Sigmoid colon (tissue), 7 donors: ENCODE data around the gene ARID5B. TPM values are rescaled to one million over a fixed set of nuclear protein-coding genes. Genes with fewer than 3 reads are reported as not detected.

ENCODE experiments used
- DNase-seq: peaks from one replicate; pipeline ENCODE4 v3.0.0-alpha.2; 2019
- H3K27ac ChIP-seq, 4 donors: fragments of 200-600 bp; sonication (generic); one replicate each; pipeline ENCODE4 v1.5.1; 2016 to 2019; ENCODE audit warnings: mild to moderate bottlenecking in 1 of 4
- H3K27me3 ChIP-seq, 3 donors: fragments of 200-600 bp; sonication (generic); one replicate each; pipeline ENCODE4 v1.5.1; 2019; ENCODE audit warnings: mild to moderate bottlenecking in 1 of 3
- H3K36me3 ChIP-seq, 4 donors: fragments of 200-600 bp; sonication (generic); one replicate each; pipeline ENCODE4 v1.5.1; 2016 to 2019
- H3K4me1 ChIP-seq, 4 donors: fragments of 200-600 bp; sonication (generic); one replicate each; pipeline ENCODE4 v1.5.1; 2017 to 2019
- H3K4me3 ChIP-seq, 4 donors: fragments of 200-600 bp; sonication (generic); one replicate each; pipeline ENCODE4 v1.5.1; 2017 to 2019; ENCODE audit warnings: mild to moderate bottlenecking in 2 of 4, moderate library complexity in 1 of 4
- H3K9me3 ChIP-seq, 4 donors: fragments of 200-600 bp in 3 of 4; sonication (generic) in 3 of 4; one replicate each; pipeline versions ENCODE4 v1.5.1 to v1.6.1; 2013 to 2019
- CTCF ChIP-seq, 4 experiments: fragments of 450-650 bp in 3 of 4; fragments of 200-600 bp in 1 of 4; IDR thresholded peaks; one replicate each; pipeline ENCODE4 v1.5.1; 2016 to 2019; ENCODE audit warnings: antibody characterized with exemption in 4 of 4, mild to moderate bottlenecking in 3 of 4, moderate library complexity in 2 of 4
- EP300 ChIP-seq, 4 donors: sonication (generic); formaldehyde crosslinking; IDR thresholded peaks; one replicate each; pipeline ENCODE4 v1.6.1; 2017; ENCODE audit warnings: antibody characterized with exemption in 4 of 4
- POLR2A ChIP-seq, 2 donors: fragments of 450-650 bp; IDR thresholded peaks; one replicate each; pipeline ENCODE4 v1.6.1; 2016; ENCODE audit warnings: antibody characterized with exemption in 2 of 2, mild to moderate bottlenecking in 2 of 2, moderate library complexity in 2 of 2
- POLR2AphosphoS5 ChIP-seq, 4 donors: sonication (generic); formaldehyde crosslinking; IDR thresholded peaks; one replicate each; pipeline ENCODE4 v1.6.1; 2017; ENCODE audit warnings: antibody characterized with exemption in 4 of 4
- WGBS, 2 donors: extraction: QIAGEN DNeasy Blood & Tissue Kit; methylation state at CpG; one replicate each; pipeline ENCODE4 v1.1.7; 2013; 5-methylcytosine and 5-hydroxymethylcytosine counted together
- intact Hi-C: fragments of 100-400 bp; cut with DNase I; formaldehyde crosslinking; loops from one replicate; pipeline ENCODE4 v1.15.1; 2023
- polyA plus RNA-seq, 3 donors: library from polyadenylated mRNA; stranded (reverse); fragments of 200-250 nt; gene quantifications; one replicate each; pipeline ENCODE4 v1.2.3, GENCODE V29; 2013
- total RNA-seq, 4 donors: library from RNA; depleted of rRNA; stranded (reverse); fragments of >200 nt; gene quantifications; one replicate each; pipeline ENCODE4 v1.1.0, GENCODE V29; 2016
- donor health status: healthy with polysubstance abuse.
- donor health status: Bipolar disorder and iron deficiency.
- donor health status: healthy.

ARID5B gene
- total and polyA plus RNA-seq, 7 donors: 2.3 to 109 (median 29.6) TPM

GRCh38 chr10:62069452-62070178 is 168.1 kb downstream of the ARID5B start:
- no peak overlapping the region for H3K4me3 ChIP-seq
- DNase-seq: no peak
- intact Hi-C loops: no loop called here
- peaks cover 0 to 67% (median 45%) of the 10 kb centered on the region in 4 donors for H3K4me1 ChIP-seq
- H3K27me3 ChIP-seq: no peaks in the 10 kb centered on the region
- H3K9me3 ChIP-seq: no peaks in the 10 kb centered on the region
- H3K36me3 ChIP-seq: peaks cover 12 to 63% (median 17%) of the 10 kb centered on the region in 4 donors
- WGBS, 2 donors: 93 to 96% methylated on average over 8 of the region's 8 CpGs
- TF ChIP-seq POLR2A (IDR thresholded peaks at IDR 0.05) (no peak), CTCF (IDR thresholded peaks at IDR 0.05) (no peak), POLR2AphosphoS5 (IDR thresholded peaks at IDR 0.05) (peak in 2 of 4 donors; percentile 8 to 33), EP300 (IDR thresholded peaks at IDR 0.05) (peak in 1 of 4 donors; percentile 75)
- peak overlapping the region; percentile 36 to 61 (median 50) for H3K27ac ChIP-seq

DNA sequence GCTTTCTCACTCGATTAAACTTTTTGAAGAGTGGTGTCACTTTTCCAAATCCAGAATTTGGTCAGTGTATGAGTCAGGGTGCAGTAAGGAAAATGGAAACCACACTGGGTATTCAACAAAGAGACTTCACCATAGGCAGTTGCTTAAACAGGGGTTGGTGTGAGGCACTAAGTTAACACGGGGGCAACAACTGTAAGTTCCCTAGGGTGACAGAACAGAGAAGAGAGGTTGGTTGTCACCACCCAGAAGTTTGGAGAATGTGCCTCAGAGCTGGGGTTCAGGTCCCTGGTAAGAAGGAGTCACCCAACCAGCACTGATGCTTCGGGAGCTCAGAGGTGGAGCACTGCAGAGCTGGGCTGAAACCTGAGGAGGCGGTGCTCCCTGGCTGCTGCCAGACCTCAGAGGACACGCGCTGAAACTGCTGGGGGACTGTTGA is 170.4 kb downstream of the ARID5B start:
- Histone ChIP-seq H3K27me3 (no peaks in the 10 kb centered on the region), H3K4me3 (no peak overlapping the region), H3K36me3 (peaks cover 7 to 63% (median 21%) of the 10 kb centered on the region in 4 donors), H3K9me3 (no peaks in the 10 kb centered on the region), H3K27ac (peak overlapping the region in 2 of 4 donors; percentile 32 to 84), H3K4me1 (peaks cover 0 to 81% (median 67%) of the 10 kb centered on the region in 4 donors)
- intact Hi-C loops: no loop called here
- TF ChIP-seq POLR2AphosphoS5 (IDR thresholded peaks at IDR 0.05) (no peak), POLR2A (IDR thresholded peaks at IDR 0.05) (no peak), EP300 (IDR thresholded peaks at IDR 0.05) (no peak), CTCF (IDR thresholded peaks at IDR 0.05) (no peak)
- 85 to 87% methylated on average over 6 of the region's 6 CpGs for WGBS, 2 donors
- no peak for DNase-seq

DNA sequence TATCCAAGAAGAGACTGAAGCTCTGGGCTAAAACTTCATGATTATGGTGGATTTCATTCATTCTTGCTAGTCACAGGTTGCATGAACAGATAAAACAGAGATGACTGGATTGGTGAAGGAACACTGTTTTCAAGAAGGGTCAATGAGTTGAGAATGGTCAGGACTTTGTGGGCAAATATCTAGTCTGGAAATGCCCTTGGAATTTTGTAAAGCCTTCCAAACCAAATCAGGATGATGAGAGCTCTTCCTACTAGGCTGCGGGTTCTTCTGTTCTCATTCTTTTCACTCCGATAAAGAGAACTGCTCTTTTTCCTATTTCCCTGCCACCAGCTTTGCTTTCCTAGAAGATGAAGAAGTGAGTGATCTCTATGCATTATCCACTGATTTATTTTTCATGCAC is 171.4 kb downstream of the ARID5B start:
- 91 to 93% methylated on average over 2 of the region's 2 CpGs for WGBS, 2 donors
- no peak overlapping the region for H3K4me3 ChIP-seq
- DNase-seq: no peak
- peaks cover 0 to 82% (median 76%) of the 10 kb centered on the region in 4 donors for H3K4me1 ChIP-seq
- H3K9me3 ChIP-seq: no peaks in the 10 kb centered on the region
- TF ChIP-seq CTCF (IDR thresholded peaks at IDR 0.05): no peak
- no peak for TF ChIP-seq EP300 (IDR thresholded peaks at IDR 0.05)
- TF ChIP-seq POLR2AphosphoS5 (IDR thresholded peaks at IDR 0.05): peak in 1 of 4 donors; percentile 10
- no peak for TF ChIP-seq POLR2A (IDR thresholded peaks at IDR 0.05)
- H3K27ac ChIP-seq: peak overlapping the region in 2 of 4 donors; percentile 32 to 84
- intact Hi-C loops: no loop called here
- no peaks in the 10 kb centered on the region for H3K27me3 ChIP-seq
- H3K36me3 ChIP-seq: peaks cover 7 to 54% (median 16%) of the 10 kb centered on the region in 4 donors

DNA sequence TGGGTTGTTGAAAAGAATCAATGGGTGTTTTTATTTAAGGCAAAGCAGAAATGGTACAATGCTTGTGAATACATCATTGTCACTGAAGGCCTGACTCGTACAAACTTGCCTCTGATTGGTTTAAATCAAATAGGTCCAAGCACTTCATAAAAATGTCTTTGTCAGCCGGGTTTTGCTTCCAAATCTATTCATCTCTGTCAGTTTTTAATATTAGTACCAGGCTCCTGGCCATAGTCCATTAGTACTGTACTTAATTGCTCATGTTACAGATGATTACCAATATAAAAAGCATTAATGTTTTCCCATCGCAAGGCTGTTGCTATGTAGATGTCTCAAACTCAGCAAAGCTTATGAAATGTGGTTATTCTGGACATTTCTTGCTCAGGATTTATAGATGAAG is 171.9 kb downstream of the ARID5B start:
- H3K4me1 ChIP-seq: peaks cover 0 to 84% (median 76%) of the 10 kb centered on the region in 4 donors
- no peaks in the 10 kb centered on the region for H3K27me3 ChIP-seq
- no peaks in the 10 kb centered on the region for H3K9me3 ChIP-seq
- H3K4me3 ChIP-seq: no peak overlapping the region
- H3K36me3 ChIP-seq: peaks cover 7 to 56% (median 16%) of the 10 kb centered on the region in 4 donors
- WGBS, 2 donors: 78 to 84% methylated on average over 3 of the region's 3 CpGs
- TF ChIP-seq CTCF (IDR thresholded peaks at IDR 0.05) (no peak), POLR2AphosphoS5 (IDR thresholded peaks at IDR 0.05) (no peak), EP300 (IDR thresholded peaks at IDR 0.05) (no peak), POLR2A (IDR thresholded peaks at IDR 0.05) (no peak)
- intact Hi-C loops: no loop called here
- DNase-seq: no peak
- H3K27ac ChIP-seq: peak overlapping the region in 2 of 4 donors; percentile 32 to 84
